OCI-LY3 (cell line): ENCODE results near the gene DPY19L2.
"Not testable (repeated sequence)": the region's sequence is repeated elsewhere in the genome, so short reads cannot be mapped to it uniquely, and the experiment has no call there.

Source experiments
- H2AFZ ChIP-seq: fragments of 200-600, 300-600 bp; shearing (Covaris generic); 2 replicates; pipeline ENCODE4 v1.6.0; 2014; ENCODE audit warnings: antibody characterized with exemption, low read depth, low read length
- H3K27ac ChIP-seq: fragments of 200-600, 300-600 bp; sonication (generic); 2 replicates; pipeline ENCODE4 v1.5.1; 2014; ENCODE audit warnings: mild to moderate bottlenecking, low read length, moderate library complexity, mixed read lengths
- H3K27me3 ChIP-seq: fragments of 200-600, 300-600 bp; sonication (generic); 2 replicates; pipeline ENCODE4 v1.6.1; 2014; ENCODE audit warnings: low read depth, low read length, mixed read lengths
- H3K36me3 ChIP-seq: fragments of 200-600, 300-600 bp; sonication (generic); replicated peaks from 2 replicates; pipeline ENCODE3; 2014; ENCODE audit warnings: low read depth, low read length, mixed read lengths
- H3K4me1 ChIP-seq: fragments of 300-600, 200-600 bp; sonication (generic); 2 replicates; pipeline ENCODE4 v1.6.1; 2014; ENCODE audit warnings: low read length, mixed read lengths
- H3K4me2 ChIP-seq: fragments of 200-600, 300-600 bp; sonication (generic); 2 replicates; pipeline ENCODE4 v1.6.1; 2014; ENCODE audit warnings: low read length, mixed read lengths
- H3K4me3 ChIP-seq: fragments of 300-600, 200-600 bp; sonication (generic); 2 replicates; pipeline ENCODE4 v1.5.1; 2014; ENCODE audit warnings: antibody characterized with exemption, mild to moderate bottlenecking, low read length, moderate library complexity
- H3K79me2 ChIP-seq: fragments of 300-600, 200-600 bp; shearing (Covaris generic); 2 replicates; pipeline ENCODE4 v1.6.1; 2014; ENCODE audit warnings: mild to moderate bottlenecking, low read length, mixed read lengths
- H3K9ac ChIP-seq: fragments of 300-600, 200-600 bp; shearing (Covaris generic); 2 replicates; pipeline ENCODE4 v1.6.0; 2014; ENCODE audit warnings: mild to moderate bottlenecking, low read length, moderate library complexity
- H3K9me3 ChIP-seq: fragments of 200-600, 300-600 bp; shearing (Covaris generic); 2 replicates; pipeline ENCODE4 v1.6.1; 2014; ENCODE audit warnings: low read length, mixed read lengths; ENCODE audit not compliant: insufficient read depth
- H4K20me1 ChIP-seq: fragments of 200-600, 300-600 bp; sonication (generic); 2 replicates; pipeline ENCODE4 v1.6.1; 2016; ENCODE audit warnings: low read length, mixed read lengths; ENCODE audit not compliant: insufficient read depth
- TF ChIP-seq, protein P1 (sequence below): fragments of 200-600, 300-600 bp; sonication (generic); IDR thresholded peaks from 2 replicates; pipeline ENCODE4 v1.5.1; 2014; ENCODE audit warnings: antibody characterized with exemption, low read length, low read depth

The DPY19L2 gene

DNA sequence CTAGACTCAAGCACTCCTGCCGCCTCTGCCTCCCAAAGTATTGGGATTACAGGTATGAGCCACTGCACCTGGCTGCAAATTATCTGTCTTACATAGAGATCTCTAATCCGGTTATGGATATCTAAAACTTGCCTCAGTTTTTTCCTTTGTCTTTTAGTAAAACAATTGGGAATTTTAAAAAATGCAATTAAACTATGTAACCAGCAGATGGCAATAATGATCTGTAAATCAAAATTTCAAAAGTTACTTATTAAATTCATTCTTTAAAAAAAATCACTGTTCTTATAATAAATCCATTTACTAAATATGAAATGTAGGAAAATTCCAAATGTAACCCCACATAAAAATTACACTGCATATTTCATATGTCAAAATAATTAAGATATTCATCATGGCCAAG lies 4.3 kb upstream of the DPY19L2 start:
- H3K4me1 ChIP-seq, H3K9ac ChIP-seq, H3K27ac ChIP-seq, H3K9me3 ChIP-seq, H3K4me2 ChIP-seq, H3K27me3 ChIP-seq, H3K36me3 ChIP-seq, H3K79me2 ChIP-seq, H4K20me1 ChIP-seq, H3K4me3 ChIP-seq, H2AFZ ChIP-seq: not testable (repeated sequence)
- TF ChIP-seq, protein P1, sequence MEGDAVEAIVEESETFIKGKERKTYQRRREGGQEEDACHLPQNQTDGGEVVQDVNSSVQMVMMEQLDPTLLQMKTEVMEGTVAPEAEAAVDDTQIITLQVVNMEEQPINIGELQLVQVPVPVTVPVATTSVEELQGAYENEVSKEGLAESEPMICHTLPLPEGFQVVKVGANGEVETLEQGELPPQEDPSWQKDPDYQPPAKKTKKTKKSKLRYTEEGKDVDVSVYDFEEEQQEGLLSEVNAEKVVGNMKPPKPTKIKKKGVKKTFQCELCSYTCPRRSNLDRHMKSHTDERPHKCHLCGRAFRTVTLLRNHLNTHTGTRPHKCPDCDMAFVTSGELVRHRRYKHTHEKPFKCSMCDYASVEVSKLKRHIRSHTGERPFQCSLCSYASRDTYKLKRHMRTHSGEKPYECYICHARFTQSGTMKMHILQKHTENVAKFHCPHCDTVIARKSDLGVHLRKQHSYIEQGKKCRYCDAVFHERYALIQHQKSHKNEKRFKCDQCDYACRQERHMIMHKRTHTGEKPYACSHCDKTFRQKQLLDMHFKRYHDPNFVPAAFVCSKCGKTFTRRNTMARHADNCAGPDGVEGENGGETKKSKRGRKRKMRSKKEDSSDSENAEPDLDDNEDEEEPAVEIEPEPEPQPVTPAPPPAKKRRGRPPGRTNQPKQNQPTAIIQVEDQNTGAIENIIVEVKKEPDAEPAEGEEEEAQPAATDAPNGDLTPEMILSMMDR: peak; percentile 21; the same call in 1 of the 2 replicates

DNA sequence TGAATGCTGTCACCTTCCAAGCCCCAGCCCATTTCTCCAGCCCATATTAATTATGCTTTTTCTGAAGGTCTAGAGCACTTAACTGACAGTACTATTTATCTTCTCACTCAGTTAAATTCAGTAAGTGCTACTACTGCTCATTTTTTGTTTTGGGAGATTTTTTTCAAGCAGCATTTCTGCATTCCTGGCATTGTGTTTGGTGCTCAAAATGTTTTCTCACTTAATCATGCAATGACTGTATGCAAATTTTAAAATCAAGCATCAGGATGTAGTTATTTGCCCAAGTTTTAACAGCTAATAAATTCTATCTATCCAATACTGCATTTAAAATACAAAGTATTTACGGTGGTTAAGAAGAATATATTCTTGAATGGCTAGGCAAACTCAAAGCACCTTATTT lies 1.6 kb upstream of the DPY19L2 start:
- not testable (repeated sequence) for H4K20me1 ChIP-seq, H3K4me1 ChIP-seq, H3K9ac ChIP-seq, H3K4me2 ChIP-seq, H3K4me3 ChIP-seq, H3K27me3 ChIP-seq, H3K79me2 ChIP-seq, H3K9me3 ChIP-seq, H2AFZ ChIP-seq, H3K36me3 ChIP-seq, H3K27ac ChIP-seq

DNA sequence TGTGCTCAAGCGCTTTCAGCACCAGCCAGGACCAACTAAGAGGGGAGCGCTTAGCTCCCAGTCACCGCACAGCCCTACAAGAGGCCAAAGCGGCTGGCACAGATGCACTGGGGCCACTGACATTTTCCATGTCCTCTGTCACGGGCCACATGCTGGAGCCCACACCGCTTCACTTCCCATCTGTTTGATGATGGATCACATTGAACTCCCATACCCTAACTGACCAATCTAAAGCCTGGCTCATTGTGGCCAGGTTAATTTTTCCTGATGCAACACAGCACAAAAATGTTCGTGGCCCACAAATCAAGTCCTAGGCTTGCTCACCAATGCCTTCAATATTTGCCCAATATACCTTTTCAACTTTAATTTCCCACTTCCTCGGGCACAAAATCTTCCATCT lies 1.1 kb upstream of the DPY19L2 start:
- H3K36me3 ChIP-seq, H3K27ac ChIP-seq, H3K4me2 ChIP-seq, H3K79me2 ChIP-seq, H3K4me1 ChIP-seq, H3K9me3 ChIP-seq, H3K27me3 ChIP-seq, H4K20me1 ChIP-seq, H2AFZ ChIP-seq, H3K4me3 ChIP-seq, H3K9ac ChIP-seq: not testable (repeated sequence)

DNA sequence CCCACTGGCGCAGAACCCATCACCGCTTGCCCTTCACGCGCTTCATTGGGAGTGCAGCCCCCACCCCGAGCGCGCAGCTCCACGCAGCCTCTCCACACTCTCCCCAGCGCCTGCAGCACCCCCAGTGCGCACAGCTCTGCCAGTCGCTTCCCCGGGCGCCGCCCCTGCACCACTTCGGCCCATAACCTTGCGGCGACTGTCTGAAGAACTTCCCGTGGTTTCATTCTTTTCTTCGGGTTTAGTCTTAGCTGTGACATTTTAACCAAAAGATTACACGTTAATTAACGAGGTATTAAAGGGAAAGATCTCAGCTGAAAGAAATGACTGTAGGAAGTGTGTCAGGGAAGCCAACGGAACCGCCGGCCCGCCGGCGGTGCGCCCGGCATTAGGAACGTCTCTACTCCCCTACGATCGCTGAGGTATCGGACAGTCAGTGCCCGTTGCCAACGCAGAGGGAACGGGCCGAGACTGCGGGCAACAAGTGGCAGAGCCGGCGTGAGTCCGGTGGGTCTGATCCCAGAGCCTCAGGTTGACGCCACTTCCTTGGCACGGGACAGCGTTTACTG lies 590 bp upstream of the DPY19L2 start:
- not testable (repeated sequence) for H3K36me3 ChIP-seq, H2AFZ ChIP-seq, H3K27ac ChIP-seq, H3K4me2 ChIP-seq, H3K9me3 ChIP-seq, H3K27me3 ChIP-seq, H3K9ac ChIP-seq, H4K20me1 ChIP-seq, H3K4me3 ChIP-seq, H3K4me1 ChIP-seq, H3K79me2 ChIP-seq

DNA sequence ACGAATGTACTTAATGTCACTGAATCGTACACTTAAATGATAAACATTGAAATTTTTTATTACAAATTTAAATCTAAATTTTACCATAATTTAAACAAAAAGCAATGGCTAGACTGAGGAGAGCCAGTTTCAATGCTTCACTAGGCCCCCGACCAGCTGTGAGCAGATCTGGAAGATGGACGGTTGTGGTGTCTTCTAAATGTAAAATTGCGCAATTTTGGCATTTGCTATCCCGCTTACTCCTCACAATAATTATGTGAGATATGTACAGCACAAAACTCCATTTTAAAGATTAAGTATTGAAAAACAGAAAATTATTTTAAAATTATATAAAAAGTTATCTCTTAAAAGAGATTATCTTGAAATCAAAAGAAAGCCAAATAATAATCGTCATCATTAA lies 5.3 kb downstream of the DPY19L2 start:
- H4K20me1 ChIP-seq, H3K27me3 ChIP-seq, H3K4me2 ChIP-seq, H3K36me3 ChIP-seq, H3K4me1 ChIP-seq, H3K27ac ChIP-seq, H3K4me3 ChIP-seq, H3K79me2 ChIP-seq, H3K9ac ChIP-seq, H3K9me3 ChIP-seq, H2AFZ ChIP-seq: not testable (repeated sequence)

DNA sequence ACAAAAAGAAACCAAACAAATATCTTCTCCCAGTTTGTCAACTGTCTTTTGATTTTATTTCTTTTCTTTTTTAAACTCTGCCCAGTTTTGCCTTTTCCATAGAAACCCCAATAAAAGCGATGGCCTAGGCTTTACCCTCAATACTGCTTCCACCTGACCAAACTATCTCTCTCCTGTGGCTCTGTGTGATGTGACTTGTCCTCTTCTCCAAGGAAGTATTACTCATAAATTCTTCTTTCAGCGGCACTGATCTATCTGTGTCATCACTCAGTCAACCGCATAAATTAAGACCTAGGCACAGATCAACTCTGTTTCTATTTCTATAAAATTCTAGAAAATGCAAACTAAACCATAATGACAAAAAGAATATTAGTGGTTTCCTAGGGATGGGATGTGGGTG lies 9.8 kb downstream of the DPY19L2 start:
- H3K9me3 ChIP-seq, H3K4me1 ChIP-seq, H3K4me2 ChIP-seq: not testable (repeated sequence)

DNA sequence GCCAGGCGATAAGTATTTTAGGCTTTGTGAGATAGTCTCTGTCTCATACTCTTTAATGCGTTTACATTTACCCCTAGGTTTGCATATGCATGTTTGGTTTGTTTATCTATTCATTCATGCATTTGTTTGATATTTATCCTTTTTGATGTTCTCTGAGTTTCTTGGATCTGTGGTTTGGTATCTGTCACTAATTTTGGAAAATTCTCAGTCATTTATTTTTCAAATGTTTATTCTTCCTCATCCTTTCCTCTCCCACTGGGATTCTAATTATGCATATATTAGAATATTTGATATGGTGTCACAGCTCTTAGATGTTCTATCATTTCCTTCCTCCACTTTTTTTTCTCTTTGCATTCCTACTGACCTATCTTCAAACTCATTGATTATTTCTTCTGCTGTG lies 11.9 kb downstream of the DPY19L2 start:
- H3K27ac ChIP-seq, H3K9ac ChIP-seq, H3K9me3 ChIP-seq, H3K4me3 ChIP-seq, H3K4me2 ChIP-seq, H3K36me3 ChIP-seq, H3K4me1 ChIP-seq, H2AFZ ChIP-seq, H3K79me2 ChIP-seq, H4K20me1 ChIP-seq, H3K27me3 ChIP-seq: not testable (repeated sequence)

More for the DNA sequence above, 9.8 kb downstream of the DPY19L2 start:
- not testable (repeated sequence) for H3K9ac ChIP-seq, H3K4me3 ChIP-seq, H4K20me1 ChIP-seq, H2AFZ ChIP-seq, H3K36me3 ChIP-seq, H3K27ac ChIP-seq, H3K27me3 ChIP-seq, H3K79me2 ChIP-seq

DNA sequence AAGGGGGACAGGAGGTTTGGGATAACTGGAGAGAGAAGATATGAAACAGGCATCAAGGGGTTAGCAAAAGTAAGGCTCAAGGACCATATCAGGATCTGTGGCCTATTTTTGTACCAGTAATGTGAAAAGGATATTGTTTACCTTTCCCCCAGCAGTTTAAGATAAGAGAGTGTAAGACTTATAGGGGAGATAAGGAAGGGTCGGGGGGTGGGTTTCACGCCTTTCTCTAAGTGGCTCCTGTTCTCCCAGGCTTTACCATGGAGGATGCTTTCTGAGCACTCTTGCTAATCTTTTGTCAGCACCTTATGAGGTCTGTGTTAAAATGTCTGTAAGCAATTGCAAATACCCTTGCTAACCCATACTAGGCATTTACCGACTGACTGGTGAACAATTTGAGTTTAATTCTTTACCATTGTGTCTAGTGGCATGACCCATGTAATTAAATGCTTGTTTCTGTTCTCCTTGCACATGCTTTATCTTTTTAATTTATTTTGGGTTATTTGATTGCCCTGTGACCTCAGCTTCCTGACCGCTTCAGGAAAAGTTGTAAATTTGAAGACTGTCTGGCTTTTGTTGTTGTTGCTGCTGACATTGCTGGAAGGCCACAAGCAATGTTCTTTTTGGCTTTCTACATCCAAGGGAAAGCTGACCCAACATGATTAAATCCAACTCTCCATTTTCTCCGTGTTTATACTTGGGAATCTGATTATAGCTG lies 12.6 kb downstream of the DPY19L2 start:
- not testable (repeated sequence) for H3K36me3 ChIP-seq, H3K4me2 ChIP-seq, H3K27ac ChIP-seq, H2AFZ ChIP-seq, H3K4me3 ChIP-seq, H3K9ac ChIP-seq, H3K79me2 ChIP-seq, H3K27me3 ChIP-seq, H3K4me1 ChIP-seq, H3K9me3 ChIP-seq, H4K20me1 ChIP-seq

DNA sequence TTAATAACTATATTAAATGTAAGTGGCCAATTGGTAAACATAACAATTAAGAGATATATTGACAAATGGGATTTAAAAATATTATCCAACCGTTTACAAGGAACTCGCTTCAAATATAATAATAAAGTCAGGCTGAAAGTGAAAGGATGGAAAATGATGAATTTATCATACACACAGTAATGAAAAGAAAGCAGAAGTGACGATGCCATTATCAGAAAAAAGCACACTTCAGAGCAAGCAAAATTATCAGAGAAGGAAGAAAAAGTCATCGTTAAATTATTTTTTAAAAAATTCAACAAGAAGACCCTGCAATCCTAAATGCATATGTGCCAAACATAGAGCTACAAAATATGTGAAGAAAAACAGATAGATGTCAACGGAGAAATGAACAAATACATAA lies 13.8 kb downstream of the DPY19L2 start:
- H3K79me2 ChIP-seq, H3K4me1 ChIP-seq, H2AFZ ChIP-seq, H3K9me3 ChIP-seq, H3K4me2 ChIP-seq, H3K4me3 ChIP-seq, H3K27ac ChIP-seq, H3K36me3 ChIP-seq, H3K27me3 ChIP-seq, H4K20me1 ChIP-seq, H3K9ac ChIP-seq: not testable (repeated sequence)
